ENCODE results near the gene AGPAT1. TPM values are rescaled to one million over a fixed set of nuclear protein-coding genes. Genes with fewer than 3 reads are reported as not detected.

AGPAT1 gene
- total and polyA plus RNA-seq, 2 of the 8 experiments (the other 6 are each of a cell fraction or from before 2014, with no cell fraction given): 96.0 to 222 TPM

DNA sequence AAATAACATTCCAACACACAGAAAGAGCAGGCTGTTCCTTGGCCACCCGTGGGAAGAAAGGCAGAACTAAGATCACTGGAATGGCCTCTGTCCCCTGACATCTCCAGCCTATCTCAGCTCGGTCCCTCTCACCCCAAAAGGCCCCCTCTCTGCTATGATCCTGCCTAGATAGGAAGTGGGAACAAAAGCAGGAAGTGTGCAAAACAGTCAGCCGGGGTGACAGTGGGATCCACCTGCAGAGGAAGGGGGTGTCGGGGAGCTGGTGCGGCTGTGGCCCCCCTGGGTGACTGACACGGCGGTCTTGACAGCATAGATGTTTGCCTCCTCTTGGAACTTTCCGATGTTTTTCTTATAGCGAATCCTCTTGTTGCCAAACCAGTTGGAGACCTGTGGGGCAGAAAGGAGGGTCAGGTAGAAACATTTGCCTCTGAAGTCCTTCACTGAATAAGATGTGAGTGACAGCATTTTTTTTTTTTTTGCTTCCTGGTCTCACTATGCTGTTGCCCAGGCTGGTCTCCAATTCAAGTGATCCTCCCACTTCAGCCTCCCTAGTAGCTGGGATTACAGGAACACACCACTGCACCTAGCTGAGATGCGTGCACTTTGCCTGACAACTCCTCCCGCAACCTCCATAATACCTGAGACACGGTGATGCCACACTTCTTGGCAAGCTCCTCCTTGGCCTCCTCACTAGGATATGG lies 11.3 kb upstream of the AGPAT1 start (continued):
- TF ChIP-seq CHD7 (IDR thresholded peaks at IDR 0.05; ENCODE audit: insufficient replicate concordance, low read length): no peak
- no peak for TF ChIP-seq RNF2 (IDR thresholded peaks at IDR 0.05; ENCODE audit: borderline replicate concordance, low read depth, low read length, missing control alignments, poor library complexity, severe bottlenecking)
